Inflammatory macrophage treated with lipopolysaccharide for 4 hours (primary cell): Measurements from ENCODE around the gene RMND5B.

Source experiments
- DNase-seq: peaks from one replicate; pipeline ENCODE4 v3.0.0-alpha.2; 2020

The RMND5B gene

DNA sequence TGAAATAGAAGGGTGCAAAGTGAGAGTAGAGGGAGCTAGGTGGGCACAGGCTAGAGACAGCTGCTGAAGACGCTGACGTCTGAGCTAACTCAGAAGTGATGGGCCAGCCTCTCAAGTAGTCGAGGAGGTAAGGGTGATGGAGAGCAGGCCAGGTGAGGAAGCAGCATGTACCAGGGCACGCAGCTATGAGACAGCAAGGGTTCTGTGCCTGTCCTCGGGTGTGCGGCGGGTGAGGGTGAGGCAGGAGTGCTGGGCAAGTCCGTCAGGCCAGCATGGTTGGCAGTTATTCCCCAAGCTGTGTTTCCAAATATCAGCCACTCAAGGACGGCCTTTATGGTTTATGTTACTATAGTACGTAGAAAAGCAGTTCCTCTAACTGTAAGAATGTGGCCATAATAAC lies 6.2 kb downstream of the RMND5B start:
- no peak for DNase-seq

DNA sequence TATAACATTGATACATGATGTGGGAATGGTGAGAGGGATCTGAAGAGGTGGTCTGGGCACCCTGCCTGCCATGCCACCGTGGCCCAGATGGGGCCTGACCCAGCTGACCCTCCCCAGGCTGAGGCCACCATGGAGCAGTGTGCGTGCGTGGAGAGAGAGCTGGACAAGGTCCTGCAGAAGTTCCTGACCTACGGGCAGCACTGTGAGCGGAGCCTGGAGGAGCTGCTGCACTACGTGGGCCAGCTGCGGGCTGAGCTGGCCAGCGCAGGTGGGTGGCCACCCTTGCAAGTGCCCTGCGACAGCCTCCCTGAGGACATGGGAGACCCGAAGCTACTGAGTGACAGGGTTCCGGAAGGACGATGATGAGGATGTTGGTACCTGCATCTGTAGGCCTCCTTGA lies 7.2 kb downstream of the RMND5B start:
- DNase-seq, result no peak

DNA sequence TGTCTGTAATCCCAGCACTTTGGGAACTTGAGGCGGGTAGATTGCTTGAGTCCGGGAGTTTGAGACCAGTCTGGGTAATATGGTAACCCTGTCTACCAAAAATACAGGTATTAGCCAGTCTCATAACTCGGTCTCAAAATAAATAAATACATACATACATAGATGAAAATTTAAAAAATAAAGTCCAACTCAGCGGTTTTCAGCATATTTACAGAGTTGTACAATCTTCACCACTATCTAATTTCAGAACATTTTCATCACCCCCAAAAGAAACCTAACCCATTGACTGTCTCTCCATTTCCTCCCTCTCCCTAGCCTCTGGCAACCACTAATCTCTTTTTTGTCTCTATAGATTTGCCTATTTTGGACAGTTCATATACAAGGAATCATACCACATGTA lies 10.7 kb downstream of the RMND5B start:
- no peak for DNase-seq

DNA sequence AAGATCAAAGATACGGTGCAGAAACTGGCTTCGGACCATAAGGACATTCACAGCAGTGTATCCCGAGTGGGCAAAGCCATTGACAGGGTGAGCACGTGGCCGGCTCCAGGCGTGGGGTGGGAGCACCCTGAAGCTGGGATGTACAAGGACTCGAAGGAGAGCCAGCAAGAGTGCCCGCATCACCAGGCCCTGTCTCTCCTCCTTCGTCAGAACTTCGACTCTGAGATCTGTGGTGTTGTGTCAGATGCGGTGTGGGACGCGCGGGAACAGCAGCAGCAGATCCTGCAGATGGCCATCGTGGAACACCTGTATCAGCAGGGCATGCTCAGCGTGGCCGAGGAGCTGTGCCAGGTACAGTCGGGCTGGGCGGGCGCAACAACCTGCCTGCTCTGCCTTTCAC lies 11.8 kb downstream of the RMND5B start:
- DNase-seq, result no peak

DNA sequence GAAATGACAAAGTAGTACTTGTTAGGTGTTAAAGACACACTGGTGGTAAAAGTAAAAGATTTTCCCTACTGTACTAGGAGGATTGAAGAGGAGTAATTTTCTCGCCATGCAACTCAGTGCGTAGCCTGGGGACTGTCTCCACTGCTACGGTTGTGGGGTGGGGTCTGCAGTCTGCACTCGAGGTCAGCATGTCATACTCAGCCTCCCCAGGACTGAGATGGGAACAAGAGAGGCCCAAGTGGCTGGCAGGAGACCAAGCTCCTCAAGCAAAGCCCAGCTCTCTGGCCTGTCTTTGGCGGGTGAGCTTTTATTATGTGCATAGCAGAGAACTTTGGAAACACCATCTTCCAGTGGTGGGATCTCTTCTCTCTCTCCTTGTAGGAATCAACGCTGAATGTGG lies 12.4 kb downstream of the RMND5B start:
- no peak for DNase-seq

DNA sequence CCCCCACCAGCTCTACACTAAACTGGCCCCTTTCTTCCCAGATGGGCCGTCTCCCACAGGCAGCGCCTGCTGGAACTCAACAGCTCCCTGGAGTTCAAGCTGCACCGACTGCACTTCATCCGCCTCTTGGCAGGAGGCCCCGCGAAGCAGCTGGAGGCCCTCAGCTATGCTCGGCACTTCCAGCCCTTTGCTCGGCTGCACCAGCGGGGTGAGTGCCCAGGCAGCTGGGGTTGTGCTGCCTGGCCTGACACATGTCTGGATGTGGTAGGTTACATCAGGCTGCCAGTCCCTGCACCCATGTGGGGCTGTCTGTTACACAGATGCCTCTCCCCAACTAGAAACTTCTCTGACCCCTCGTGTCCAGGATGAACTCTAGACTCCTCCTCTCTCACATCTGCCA lies 13.1 kb downstream of the RMND5B start:
- DNase-seq, result no peak

DNA sequence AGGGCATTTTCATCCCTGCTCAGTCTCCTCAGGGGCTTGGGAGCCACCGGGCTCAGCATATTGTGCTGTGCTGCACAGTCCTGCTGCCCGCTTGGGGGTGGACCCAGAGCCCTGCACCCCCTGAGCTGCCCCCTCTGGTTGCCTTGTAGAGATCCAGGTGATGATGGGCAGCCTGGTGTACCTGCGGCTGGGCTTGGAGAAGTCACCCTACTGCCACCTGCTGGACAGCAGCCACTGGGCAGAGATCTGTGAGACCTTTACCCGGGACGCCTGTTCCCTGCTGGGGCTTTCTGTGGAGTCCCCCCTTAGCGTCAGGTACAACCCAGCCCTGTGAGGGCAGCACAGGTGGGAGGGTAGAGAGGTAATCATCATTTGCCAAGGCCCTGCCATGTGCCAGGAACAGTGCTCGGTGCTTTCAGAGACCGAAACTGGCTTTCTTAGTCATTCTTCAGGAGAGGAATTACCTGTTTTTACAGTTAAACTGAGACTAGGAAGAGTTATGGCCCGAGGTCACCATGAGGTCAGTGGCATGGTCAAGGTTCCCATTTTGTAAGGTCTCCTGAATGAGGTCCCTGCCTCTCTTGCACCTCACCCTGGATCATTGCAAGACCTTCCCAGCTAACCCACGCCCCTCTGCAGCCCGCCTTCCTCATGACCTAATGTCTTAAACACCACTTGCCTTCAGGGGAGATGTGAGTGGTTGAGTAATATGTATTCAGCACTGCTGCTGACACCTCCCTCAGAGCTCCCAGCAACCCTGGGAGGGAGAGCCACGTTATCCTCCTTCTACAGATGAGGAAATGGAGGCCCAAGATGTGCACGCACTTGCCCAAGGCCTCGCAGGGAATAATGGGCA lies 15.4 kb downstream of the RMND5B start:
- DNase-seq, result peak; percentile 46

DNA sequence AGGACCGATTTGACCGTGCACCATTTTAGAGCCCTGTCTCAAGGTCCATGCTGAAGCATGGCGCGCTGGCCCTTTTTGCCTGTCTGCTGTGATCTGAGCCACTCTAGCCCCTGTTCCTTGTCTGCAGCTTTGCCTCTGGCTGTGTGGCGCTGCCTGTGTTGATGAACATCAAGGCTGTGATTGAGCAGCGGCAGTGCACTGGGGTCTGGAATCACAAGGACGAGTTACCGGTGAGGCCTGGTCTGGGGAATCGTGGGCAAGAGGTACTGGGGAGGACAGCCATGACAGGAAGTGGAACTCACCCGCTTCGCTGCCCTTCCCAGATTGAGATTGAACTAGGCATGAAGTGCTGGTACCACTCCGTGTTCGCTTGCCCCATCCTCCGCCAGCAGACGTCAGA lies 16.6 kb downstream of the RMND5B start:
- no peak for DNase-seq

DNA sequence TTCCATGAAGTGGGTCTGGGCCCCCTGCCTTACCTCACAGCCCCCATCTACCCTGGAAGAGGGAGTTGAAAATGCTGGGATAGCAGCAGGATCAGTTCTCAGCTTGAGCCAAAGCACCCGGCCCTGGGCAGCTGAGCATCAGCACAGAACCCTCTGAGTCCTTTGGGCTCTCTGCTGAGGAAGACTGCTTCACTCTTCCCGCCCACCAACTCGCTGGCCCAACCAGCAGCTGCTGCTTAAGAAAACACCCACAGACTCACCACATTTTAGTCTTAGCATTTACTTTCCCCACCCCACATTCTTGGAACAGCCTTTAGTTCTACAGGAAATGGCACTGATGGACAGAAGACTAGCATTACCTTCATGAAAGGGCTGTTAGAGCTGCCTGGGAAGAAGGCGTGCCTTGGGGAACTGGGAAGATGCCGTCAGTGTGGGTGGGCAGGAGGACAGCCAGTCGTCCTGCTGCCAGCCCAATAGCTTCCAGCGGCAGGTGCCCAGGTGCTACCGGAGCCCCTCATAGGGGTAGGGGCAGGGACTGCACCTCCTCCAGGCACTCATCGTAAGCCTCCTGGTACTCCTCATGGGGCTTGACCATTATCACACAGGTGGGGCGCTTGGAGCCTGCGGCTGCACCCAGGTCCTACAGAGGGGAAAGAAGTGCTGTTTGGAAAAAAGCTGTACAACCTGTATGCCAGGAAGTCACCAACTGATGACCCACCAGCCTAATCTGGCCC lies 18.6 kb downstream of the RMND5B start:
- DNase-seq, result no peak

DNA sequence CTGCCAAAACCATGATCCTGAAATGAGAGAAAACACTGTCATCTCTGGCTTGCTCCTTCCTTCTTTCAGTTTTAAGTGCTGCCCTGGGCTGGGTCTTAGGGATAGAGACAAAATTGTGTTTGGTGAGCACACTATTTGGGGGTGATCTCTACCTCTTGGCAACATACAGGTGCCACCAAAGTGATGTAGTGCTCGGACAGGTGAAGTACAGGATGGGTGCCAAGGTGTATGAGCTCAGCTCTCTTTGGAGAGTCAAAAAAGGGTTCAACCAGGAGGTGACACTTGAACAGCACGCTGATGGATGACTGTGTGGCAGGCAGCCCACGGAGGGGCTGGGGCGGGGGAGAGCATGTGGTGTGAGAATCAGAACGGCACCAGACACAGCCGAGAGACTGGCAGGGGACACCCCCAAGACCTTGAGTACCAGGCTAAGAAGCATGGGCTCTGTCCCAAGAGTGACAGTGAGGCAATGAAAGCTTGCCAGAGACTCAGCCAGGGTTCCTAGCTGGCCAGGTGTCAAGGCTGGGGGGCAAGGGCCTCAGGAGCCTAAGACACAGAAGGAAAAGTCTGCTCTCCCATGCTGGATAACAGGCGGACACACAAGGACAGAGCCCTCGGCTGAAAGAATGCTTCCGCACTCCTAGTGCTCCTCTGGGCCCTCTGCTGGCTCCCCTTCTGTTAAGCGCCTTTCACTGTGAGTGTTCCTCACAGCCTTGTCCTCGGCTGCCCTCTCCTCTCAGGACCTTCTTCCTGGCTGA lies 20.3 kb downstream of the RMND5B start:
- no peak for DNase-seq

DNA sequence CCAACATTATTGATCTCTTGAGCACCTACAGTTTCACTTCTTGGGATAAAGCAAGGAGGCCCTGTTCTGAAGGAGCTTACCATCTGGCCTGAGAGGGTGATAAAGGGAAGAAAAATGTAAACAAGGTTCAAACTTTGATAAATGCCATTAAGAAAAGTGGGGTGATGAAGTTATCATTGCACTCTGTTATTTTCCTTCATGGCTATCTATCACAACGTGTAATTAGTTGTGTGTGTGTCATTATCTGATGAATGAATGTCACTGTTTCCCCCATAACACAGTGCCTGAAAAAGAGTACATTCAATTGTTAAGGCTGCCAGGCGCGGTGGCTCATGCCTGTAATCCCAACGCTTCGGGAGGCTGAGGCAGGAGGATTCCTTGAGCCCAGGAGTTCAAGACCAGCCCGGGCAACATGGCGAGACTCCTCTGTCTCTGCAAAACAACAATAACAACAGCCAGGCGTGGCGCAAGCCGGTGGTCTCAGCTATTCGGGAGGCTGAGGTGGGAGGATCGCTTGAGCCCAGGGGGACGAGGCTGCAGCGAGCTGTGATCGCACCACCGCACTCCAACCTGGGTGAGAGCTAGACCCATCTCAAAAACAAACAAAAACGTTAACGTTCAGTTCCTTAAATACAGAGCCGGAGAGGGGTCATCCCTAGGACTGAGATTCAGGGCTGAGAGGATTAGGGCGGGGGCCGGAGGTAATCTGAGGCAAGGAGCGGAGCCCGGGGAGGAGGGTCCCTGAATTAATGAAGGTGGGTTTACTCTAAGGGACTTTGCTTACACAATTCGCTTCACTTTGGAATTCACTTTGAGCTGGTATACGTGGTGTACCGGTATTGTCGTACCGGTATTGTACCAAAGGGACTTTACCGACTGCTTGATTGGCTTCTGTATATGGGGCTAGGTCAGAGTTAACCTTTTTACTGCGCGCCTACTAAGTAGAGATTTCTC lies 22.0 kb downstream of the RMND5B start:
- DNase-seq, result no peak

DNA sequence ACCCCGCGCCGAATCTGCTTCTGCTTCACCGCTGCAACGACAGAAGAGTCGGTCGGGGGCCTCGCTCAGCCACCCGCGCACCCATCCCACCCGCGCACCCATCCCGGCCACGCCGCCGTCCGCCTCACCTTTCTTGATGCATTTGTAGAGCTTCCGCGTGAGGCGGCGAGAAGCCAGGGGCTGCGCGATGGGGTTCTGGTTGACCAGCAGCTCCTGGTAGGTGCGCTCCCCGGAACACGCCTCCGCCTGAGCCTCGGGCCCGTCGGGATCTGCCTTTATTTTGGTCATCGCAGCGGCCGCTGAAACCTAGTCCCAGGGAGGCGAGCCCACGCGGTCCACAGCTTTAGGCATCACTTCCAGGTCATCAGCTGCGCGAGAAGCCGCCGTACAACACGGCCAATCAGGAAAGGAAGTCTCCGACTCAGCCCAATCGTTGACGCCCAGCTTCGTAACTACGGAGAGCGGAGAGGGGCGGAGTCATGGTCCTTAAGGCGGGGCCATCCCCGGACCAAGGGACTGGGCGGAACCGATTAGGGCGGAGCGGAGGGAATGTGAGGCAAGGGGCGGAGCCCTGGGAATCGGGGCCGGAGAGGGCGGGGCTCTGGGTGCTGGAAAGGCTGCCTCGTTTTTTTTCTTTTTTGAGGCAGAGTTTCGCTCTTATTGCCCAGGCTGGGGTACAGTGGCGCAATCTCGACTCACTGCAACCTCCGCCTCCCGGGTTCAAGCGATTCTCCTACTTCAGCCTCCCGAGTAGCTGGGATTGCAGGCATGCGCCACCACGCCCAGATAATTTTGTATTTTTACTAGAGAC lies 22.9 kb downstream of the RMND5B start, which contains the start of gene NHP2:
NHP2 (minus strand) TSS at position 356 of the 811 bp plus-strand sequence; CDS start at position 288, 68 bp downstream.
- peak; percentile 99 for DNase-seq

DNA sequence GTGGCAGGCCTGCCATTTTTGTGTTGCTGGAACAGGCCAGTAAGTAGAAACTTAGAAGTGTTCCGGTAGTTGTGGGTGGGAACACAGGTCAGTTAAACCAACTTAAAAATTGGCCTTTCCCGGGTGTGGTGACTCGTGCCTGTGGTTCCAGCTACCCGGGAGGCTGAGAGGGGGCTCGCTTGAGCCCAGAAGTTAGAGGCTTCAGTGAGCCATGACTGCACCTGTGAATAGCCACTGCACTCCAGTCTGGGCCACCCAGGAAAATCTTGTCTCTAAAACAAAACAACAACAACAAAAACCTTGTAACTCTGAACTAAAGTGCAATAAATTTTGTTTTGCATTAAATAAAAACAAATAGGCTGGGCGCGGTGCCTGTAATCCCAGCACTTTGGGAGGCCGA lies 24.3 kb downstream of the RMND5B start:
- DNase-seq, result no peak

DNA sequence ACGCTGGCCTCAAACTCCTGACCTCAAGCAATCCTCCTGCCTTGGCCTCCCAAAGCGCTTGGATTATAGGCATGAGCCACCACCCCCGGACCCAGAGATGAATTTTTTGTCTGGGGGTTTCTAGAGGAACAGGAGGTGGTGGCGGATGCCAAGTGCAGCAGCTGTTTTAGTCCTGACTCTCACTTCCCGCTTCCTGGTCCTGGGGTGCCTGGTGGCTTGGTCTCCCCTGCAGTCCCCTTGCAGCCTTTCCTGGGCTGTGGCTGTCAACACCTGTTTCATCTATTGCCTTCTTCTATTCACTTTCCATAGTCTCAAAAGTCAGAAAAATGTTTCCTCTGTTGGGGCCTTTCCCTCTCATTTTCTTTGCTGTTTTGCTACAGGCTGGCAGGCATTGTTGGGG lies 29.4 kb downstream of the RMND5B start:
- no peak for DNase-seq

DNA sequence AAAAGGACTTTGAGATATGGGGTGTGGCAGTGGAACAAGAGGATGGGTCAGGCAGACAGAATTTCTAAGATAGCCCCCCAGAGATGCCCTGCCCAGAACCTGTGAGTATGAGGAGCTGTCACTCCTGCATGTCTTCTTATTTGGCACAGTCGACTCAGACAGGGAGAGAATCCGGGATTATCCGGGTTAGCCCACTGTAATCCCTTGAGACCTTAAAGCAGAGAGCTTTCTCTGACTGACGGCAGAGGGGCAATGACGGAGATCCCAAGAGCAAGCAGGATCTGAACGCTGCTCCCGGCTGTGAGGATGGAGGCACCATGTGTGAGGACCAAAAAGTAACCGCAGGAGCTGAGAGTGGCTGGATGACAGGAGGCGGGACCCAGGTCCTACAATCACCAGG lies 31.7 kb downstream of the RMND5B start:
- DNase-seq, result no peak

DNA sequence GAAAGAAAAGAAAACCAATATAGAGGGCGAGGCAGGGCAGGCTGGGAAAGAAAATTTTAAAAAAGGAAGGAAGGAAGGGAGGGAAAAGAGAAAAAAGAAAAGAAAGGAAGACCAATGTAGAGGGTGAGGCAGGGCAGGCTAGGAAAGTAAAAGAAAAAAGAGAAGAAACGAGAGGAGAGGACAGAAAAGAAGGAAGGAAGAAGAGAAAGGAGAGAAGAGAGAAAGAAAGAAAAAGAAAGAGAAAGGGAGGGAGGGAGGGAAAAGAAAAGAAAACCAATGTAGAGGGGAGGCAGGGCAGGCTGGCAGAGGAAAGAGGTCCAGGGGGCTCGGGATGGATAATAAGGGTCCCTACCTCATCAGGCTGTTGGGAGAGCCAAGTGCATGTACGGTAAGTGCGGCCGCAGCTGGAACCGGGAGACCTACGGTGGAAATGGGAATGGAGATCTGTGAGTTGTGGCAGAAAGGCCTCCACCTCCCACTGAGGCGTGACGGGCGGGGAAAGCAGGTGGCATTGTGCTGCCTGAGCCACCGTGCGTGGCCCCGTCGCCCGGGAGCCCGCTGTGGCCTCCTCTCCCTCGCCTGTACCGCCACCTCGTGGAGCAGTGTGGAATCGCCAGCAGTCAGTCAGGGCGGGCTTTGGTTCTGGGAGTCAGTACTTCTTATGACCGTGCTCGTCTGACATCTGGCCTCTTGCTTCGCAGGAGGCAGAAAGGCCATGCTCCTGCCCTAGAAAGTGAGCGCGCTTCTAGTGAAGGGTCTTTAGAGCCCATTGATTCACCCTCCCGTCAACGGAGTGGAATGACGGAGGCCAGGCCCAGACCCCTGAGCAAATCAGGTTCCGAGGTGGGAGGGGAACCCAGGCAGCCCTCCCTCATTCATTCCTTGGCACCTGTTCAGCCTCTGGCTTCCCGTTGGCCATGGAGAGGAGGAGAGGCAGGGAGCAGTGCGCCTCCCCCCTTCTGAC lies 33.2 kb downstream of the RMND5B start:
- peak; percentile 68 for DNase-seq

DNA sequence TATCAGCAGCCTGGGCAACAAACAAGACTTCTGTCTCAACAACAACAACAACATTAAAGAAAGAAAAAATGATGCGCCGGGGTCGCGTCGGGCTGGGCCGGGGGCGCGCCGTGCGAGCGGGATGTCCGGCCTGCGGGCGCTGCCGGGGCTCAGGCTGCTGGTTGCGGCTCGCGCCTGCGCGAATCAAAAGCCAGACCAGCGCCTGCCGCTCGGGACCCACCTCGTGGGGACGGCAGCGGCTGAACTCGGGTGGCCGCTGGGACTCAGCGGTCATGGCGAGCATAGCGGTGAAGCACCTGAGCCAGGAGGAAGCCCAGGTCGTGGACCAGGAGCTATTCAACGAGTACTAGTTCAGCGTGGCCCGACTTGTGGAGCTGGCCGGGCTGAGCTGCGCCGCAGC lies 34.8 kb downstream of the RMND5B start:
- no peak for DNase-seq

DNA sequence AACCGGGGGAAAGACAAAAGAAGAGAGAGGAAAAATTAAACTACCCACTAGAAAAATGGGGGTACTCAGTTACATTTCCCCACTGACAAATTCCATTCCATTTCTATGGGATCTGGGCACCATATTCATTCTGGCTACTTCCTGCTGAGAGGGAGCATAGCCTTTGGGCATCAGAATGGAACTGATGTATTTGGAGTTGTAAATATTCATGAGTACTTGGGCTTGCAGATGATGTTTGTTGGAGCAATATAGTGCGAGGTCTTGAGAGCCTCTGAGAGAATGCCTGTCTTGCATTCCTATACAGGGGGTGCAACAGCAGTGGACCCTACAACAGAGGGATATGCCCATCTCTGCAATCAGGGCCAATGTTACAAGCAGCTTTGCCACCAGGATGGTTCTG lies 39.6 kb downstream of the RMND5B start:
- no peak for DNase-seq

DNA sequence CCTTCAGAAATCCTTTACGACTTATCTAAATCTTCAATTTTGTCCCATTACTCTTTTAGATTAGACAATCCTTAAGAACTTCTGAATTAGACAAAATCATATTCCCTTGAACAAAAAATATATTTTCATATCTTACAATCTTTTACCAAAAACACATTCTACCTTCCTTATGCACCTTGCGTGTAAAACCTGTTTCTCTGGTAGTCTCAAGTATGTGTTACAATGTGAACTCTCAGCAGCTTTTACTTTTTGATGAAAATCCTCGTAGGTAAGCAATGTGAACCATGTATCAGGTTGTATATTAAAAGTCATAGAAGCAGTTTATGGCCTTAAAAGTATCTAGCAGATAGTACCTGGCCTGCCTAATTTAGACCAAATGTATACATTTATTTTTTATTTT lies 43.6 kb downstream of the RMND5B start:
- no peak for DNase-seq

DNA sequence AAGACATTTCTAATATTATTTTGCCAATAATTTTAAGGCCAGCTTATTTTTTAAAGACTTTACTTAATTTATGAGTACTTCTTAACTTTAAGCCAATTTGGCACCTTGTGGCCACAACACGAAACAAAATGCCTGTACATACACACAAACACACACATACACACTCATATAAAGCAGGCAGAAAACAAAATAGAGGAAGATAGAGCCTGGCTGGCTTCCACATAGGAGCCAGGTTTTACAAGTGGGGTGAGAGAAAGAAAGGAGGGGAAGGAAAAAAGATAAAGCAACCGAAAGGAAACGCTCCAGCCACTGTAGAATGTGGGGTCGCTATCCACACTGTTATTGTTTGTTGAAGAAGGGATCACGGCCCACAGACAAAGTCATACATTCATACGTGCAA lies 46.0 kb downstream of the RMND5B start:
- DNase-seq, result no peak
